SU-DHL-6 (cell line): Measurements from ENCODE around the gene TMEM9.

Experiments used
- H2AFZ ChIP-seq: fragments of 200-600 bp; sonication (generic); 2 replicates; pipeline ENCODE4 v1.6.1; 2014; ENCODE audit warnings: low read depth, mild to moderate bottlenecking, moderate library complexity, mixed read lengths, antibody characterized with exemption, low read length; ENCODE audit not compliant: severe bottlenecking
- H3F3A ChIP-seq: fragments of 200-600 bp; shearing (Covaris generic); 2 replicates; pipeline ENCODE4 v1.6.0; 2016; ENCODE audit warnings: antibody characterized with exemption, mild to moderate bottlenecking; ENCODE audit not compliant: insufficient read depth
- H3K27ac ChIP-seq: fragments of 200-600 bp; sonication (generic); 2 replicates; pipeline ENCODE4 v1.5.1; 2016; ENCODE audit warnings: low read depth, mild to moderate bottlenecking, low read length, moderate library complexity, mixed read lengths
- H3K27me3 ChIP-seq: fragments of 200-600 bp; sonication (generic), shearing (Covaris generic); 2 replicates; pipeline ENCODE4 v1.6.0; 2014; ENCODE audit warnings: mild to moderate bottlenecking, low read length
- H3K36me3 ChIP-seq: fragments of 200-600 bp; sonication (generic); 2 replicates; pipeline ENCODE4 v1.6.1; 2014; ENCODE audit warnings: mild to moderate bottlenecking, low read length, mixed read lengths
- H3K4me2 ChIP-seq: fragments of 300-600, 200-600 bp; shearing (Covaris generic), sonication (generic); 2 replicates; pipeline ENCODE4 v1.6.0; 2014; ENCODE audit warnings: low read length, low read depth, mild to moderate bottlenecking; ENCODE audit not compliant: poor library complexity, severe bottlenecking
- H3K4me3 ChIP-seq: fragments of 200-600 bp; sonication (generic); 2 replicates; pipeline ENCODE4 v1.5.1; 2014; ENCODE audit warnings: antibody characterized with exemption, low read length, mild to moderate bottlenecking, mixed read lengths; ENCODE audit not compliant: insufficient read depth, poor library complexity, severe bottlenecking
- H3K79me2 ChIP-seq: fragments of 200-600 bp; sonication (generic); 2 replicates; pipeline ENCODE4 v1.6.1; 2014; ENCODE audit warnings: mild to moderate bottlenecking, low read length, moderate library complexity; ENCODE audit not compliant: insufficient read depth
- H3K9ac ChIP-seq: fragments of 200-600 bp; sonication (generic); 2 replicates; pipeline ENCODE4 v1.7.0; 2014; ENCODE audit warnings: mild to moderate bottlenecking, low read length
- H3K9me2 ChIP-seq: fragments of 200-600 bp; sonication (generic); replicated peaks from 2 replicates; pipeline ENCODE4 v1.6.1; 2014; ENCODE audit warnings: low read length; ENCODE audit not compliant: insufficient read depth
- H3K9me3 ChIP-seq: fragments of 200-600 bp; sonication (generic); 2 replicates; pipeline ENCODE4 v1.6.1; 2014; ENCODE audit warnings: low read length, mixed read lengths; ENCODE audit not compliant: insufficient read depth
- H4K20me1 ChIP-seq: fragments of 200-600 bp; sonication (generic); 2 replicates; pipeline ENCODE4 v1.6.1; 2014; ENCODE audit warnings: low read depth, mild to moderate bottlenecking, antibody characterized with exemption, low read length, moderate library complexity, mixed read lengths
- EZH2phosphoT487 ChIP-seq: fragments of 200-600 bp; sonication (generic), shearing (Covaris generic); conservative IDR thresholded peaks from 2 replicates; pipeline ENCODE4 v1.6.1; 2018; ENCODE audit warnings: mild to moderate bottlenecking, antibody characterized with exemption, low read length, moderate library complexity, mixed read lengths
- TF ChIP-seq, protein P1 (sequence below): fragments of 200-600 bp; sonication (generic); IDR thresholded peaks from one replicate; pipeline ENCODE4 v1.5.1; 2017; ENCODE audit warnings: antibody characterized with exemption, mild to moderate bottlenecking, low read length, moderate library complexity; ENCODE audit not compliant: insufficient read depth, poor library complexity, severe bottlenecking

TMEM9 gene

DNA sequence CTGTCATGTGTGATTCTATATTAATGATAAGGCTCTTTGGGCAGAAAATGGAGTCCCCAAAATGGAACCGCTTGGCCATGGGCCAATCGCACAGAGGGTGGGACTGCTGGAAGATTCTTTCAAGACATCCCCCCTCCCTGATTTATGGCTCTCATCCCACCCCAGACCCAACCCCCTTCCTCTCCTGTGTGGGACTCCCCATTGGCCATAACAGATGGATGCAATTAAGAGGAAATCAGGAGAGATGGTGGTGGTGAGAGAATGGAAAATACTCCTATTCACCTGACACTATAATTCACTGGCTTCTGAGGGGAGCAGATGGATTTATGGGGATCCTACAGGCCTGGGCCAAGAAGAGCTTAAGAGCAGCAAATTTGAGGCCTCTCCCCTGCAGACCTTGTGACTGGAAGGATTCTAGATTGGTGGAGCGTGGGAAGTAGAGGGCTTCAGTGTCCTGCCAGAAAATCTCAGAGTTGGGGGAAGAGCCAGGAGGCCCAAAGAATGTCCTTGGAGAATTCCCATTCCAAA, 38.1 kb upstream of the TMEM9 start:
- no peak overlapping the region for H3K4me3 ChIP-seq
- no peaks in the 10 kb centered on the region for H4K20me1 ChIP-seq
- H3K36me3 ChIP-seq: no peaks in the 10 kb centered on the region
- H3K27ac ChIP-seq: no peak overlapping the region
- H3K4me2 ChIP-seq: no peak overlapping the region
- no peaks in the 10 kb centered on the region for H3F3A ChIP-seq
- H3K9me3 ChIP-seq: no peaks in the 10 kb centered on the region
- no peak overlapping the region for H3K9ac ChIP-seq
- H3K9me2 ChIP-seq: no peaks in the 10 kb centered on the region
- TF ChIP-seq EZH2phosphoT487: no peak
- TF ChIP-seq, protein P1, sequence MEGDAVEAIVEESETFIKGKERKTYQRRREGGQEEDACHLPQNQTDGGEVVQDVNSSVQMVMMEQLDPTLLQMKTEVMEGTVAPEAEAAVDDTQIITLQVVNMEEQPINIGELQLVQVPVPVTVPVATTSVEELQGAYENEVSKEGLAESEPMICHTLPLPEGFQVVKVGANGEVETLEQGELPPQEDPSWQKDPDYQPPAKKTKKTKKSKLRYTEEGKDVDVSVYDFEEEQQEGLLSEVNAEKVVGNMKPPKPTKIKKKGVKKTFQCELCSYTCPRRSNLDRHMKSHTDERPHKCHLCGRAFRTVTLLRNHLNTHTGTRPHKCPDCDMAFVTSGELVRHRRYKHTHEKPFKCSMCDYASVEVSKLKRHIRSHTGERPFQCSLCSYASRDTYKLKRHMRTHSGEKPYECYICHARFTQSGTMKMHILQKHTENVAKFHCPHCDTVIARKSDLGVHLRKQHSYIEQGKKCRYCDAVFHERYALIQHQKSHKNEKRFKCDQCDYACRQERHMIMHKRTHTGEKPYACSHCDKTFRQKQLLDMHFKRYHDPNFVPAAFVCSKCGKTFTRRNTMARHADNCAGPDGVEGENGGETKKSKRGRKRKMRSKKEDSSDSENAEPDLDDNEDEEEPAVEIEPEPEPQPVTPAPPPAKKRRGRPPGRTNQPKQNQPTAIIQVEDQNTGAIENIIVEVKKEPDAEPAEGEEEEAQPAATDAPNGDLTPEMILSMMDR: no peak
- H2AFZ ChIP-seq: no peak overlapping the region
- no peaks in the 10 kb centered on the region for H3K79me2 ChIP-seq
- H3K27me3 ChIP-seq: no peaks in the 10 kb centered on the region

DNA sequence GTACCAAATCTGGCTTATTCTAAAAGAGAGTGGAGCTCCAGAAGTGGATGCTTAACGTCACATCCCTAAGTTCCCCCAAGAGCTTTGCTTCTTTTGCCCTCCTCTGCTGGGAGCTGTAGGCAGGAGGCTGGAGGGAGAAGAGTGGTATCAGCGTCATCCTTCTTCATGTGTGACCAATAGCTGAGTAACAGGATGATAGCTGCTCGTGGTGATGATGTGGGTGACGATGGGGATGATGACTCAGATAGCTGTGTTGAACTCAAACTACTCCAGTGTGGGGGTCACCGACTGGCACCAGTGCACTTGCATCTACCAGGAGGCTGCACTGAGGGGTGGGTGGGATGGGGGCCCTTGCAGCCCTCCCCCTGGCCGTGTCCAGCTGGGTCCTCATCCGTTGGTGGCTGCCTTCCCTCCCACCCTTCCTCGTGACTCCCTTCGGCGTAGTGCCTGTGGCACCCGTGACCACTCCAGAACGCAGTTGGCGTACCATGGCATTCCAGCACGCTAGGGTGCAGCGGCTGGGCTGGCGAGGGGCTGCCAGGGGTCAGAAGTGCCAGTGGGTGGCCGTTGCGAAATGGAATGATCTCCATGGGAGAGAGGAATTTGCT, 37.5 kb upstream of the TMEM9 start:
- Histone ChIP-seq H3K36me3 (no peaks in the 10 kb centered on the region), H3F3A (no peaks in the 10 kb centered on the region), H3K9me2 (no peaks in the 10 kb centered on the region), H3K4me2 (no peak overlapping the region), H3K4me3 (no peak overlapping the region), H4K20me1 (no peaks in the 10 kb centered on the region), H3K27me3 (no peaks in the 10 kb centered on the region), H2AFZ (no peak overlapping the region), H3K9me3 (no peaks in the 10 kb centered on the region), H3K9ac (no peak overlapping the region), H3K79me2 (no peaks in the 10 kb centered on the region), H3K27ac (no peak overlapping the region)
- TF ChIP-seq, protein P1: no peak
- no peak for TF ChIP-seq EZH2phosphoT487

DNA sequence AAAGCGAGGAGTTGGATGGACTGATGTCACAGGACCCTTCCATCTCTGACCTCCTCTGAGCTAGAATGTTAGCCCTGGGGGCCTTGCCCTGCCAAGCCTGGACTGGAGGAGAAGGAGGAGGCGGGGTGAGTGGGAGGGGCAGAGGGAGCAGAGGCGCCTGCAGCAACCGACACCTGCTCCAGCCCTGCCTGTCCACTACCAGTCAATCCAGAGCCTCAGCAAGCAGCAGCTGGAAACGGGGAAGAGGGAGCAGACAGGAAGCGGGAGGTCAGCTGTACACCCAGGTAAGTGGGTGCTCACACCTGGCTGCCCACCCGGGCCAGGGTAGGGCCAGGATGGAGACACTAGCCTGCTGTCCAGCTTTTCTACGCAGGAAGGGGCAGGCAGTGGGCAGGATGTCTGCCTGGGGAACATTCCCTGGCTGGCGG, 36.4 kb upstream of the TMEM9 start, which contains the start of gene IGFN1:
Gene IGFN1, plus strand, starts transcription at position 201 of the 428 bp plus-strand sequence. CDS start 2,470 bp downstream, outside the sequence.
- H4K20me1 ChIP-seq: no peaks in the 10 kb centered on the region
- no peaks in the 10 kb centered on the region for H3K9me2 ChIP-seq
- H3K79me2 ChIP-seq: no peaks in the 10 kb centered on the region
- no peak within 1 kb of the TSS for H2AFZ ChIP-seq
- H3F3A ChIP-seq: no peaks in the 10 kb centered on the region
- TF ChIP-seq, protein P1: no peak
- no peak for TF ChIP-seq EZH2phosphoT487
- H3K27ac ChIP-seq: no peak within 1 kb of the TSS
- H3K9me3 ChIP-seq: no peaks in the 10 kb centered on the region
- no peak within 1 kb of the TSS for H3K9ac ChIP-seq
- H3K36me3 ChIP-seq: no peaks in the 10 kb centered on the region
- no peaks in the 10 kb centered on the region for H3K27me3 ChIP-seq
- no peak within 1 kb of the TSS for H3K4me3 ChIP-seq
- H3K4me2 ChIP-seq: no peak within 1 kb of the TSS
